ENCODE results near the gene UBTF. TPM values are rescaled to one million over a fixed set of nuclear protein-coding genes. Genes with fewer than 3 reads are reported as not detected.
A peak's percentile ranks its signal among the peaks of the same experiment; 100 is the strongest.

Gene UBTF
- total RNA-seq, 2 donors from 2014 or later = 61.1 to 69.6 TPM

GRCh38 chr17:44204441-44204882, 15.0 kb downstream of the UBTF start:
- intact Hi-C loops (cut with DNase I, micrococcal nuclease) = no loop called here
- no peak for ATAC-seq
- no peak for DNase-seq

DNA sequence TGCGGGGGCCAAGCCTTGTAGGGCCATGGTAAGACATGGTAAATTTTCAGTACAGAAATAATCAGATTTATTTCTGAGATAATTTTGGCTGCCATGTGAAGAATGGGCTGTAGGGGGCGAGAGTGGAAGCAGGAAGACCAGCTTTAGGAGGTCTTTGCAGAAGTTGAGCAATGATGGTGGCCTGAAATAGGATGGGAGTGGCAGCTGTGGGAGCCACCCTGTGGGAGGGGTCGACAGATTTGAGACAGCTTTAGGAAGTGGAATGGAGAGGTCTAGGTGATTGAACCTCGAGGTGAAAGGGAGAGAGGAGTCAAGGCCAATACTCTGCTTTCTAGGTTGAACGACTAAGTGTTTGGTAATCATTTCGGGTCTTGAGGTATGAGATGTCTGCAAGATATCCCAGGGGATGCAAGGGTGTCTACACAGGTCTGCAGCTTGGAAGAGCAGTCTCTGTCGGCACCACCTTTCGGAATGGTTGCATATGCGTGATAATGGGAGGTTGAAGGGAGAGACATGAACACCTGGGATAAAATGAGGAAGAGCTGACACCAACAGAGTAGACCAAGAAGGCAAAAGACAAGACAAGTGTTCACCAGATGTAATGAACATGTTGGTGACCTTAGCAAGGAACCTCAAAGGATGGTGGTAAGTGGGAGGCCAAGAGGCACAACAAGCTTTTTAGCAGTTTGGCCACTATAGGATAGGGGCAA, 15.6 kb downstream of the UBTF start:
- ATAC-seq (no peak), DNase-seq (peak in 1 of 2 donors; percentile 57)
- intact Hi-C loops (cut with DNase I, micrococcal nuclease) = no loop called here

DNA sequence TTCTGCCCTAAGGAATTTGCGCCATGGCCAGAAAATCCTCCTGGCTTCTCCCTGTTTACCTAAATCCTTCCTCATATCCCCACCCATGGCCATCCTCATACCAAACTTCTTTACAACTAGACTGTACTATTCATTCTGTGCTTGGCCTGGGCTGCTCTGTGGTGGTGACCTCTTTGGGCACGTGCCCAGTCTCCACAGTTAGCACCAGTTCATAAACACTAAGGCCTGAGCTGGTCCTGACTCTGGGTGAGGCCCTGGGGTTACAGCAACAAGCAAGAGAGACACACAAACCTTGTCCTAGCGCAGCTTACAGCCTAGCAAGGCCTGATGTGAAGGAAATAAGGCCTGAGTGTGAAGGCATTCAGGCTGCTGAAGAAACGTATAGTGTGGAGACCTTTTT, 16.7 kb downstream of the UBTF start:
- ATAC-seq (no peak), DNase-seq (no peak)
- intact Hi-C loops (cut with DNase I, micrococcal nuclease) = no loop called here

- intact Hi-C loops (cut with DNase I, micrococcal nuclease) = no loop called here
- ATAC-seq = peak; percentile 0
- peak in 1 of 2 donors; percentile 52 for DNase-seq
These were observed 18.9 kb downstream of the UBTF start for GRCh38 chr17:44200478-44201155.

GRCh38 chr17:44199553-44200477, 19.7 kb downstream of the UBTF start, which contains the start of gene ATXN7L3:
ATXN7L3 (minus strand) TSS chr17:44199884; CDS start chr17:44198070, 1,814 bp downstream.
- ATAC-seq (peak; percentile 84), DNase-seq (peak; percentile 99)
- intact Hi-C loops (cut with DNase I, micrococcal nuclease) = no loop called here

DNA sequence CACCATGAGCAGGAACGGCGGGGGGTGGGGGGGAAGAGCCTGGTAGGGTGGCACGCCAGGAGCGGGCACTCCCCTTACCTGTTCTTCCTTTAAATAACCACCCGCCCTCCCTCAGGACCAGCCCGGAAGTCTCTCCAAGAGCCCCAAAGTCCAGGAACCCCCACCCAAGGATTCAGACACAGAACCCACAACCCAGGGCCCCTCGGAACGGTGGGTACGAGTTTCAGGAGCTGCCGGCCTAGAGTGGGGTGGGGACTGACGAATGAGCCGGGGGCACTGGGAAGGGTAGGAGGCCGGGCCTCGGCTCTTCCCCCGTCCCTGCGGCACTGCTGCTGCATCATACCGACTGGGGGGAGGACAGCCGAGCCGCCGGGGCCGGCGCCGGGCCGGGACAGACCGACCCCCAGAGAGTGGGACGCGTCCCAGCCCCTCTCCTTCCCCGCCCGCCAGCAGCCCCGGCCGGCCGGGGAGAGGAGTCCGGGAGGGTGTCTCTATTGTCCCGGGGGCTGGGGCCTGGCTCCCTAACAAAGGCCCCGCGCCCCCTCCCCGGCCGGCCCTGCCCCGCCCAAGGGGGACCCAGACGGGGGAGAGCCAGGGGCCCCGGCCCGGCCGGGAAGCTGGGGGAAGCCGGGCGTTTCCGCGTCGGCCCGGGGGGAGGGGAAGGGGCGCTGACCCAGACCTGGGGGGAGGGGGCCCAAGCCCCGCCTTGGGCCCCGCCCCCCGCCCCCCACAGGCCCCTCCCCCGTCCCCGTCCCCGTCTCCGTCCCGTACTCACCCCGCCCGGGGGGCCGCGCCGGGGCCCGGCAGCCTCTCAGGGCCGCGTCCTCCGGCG, 20.5 kb downstream of the UBTF start:
- DNase-seq = peak; percentile 61 to 78
- intact Hi-C loops (cut with DNase I, micrococcal nuclease) = no loop called here
- ATAC-seq = peak; percentile 45

GRCh38 chr17:44197980-44198720, 21.3 kb downstream of the UBTF start:
- peak; percentile 9 for ATAC-seq
- peak; percentile 44 to 63 for DNase-seq
- intact Hi-C loops (cut with DNase I, micrococcal nuclease) = no loop called here

GRCh38 chr17:44197107-44197506, 22.4 kb downstream of the UBTF start:
- ATAC-seq = no peak

DNA sequence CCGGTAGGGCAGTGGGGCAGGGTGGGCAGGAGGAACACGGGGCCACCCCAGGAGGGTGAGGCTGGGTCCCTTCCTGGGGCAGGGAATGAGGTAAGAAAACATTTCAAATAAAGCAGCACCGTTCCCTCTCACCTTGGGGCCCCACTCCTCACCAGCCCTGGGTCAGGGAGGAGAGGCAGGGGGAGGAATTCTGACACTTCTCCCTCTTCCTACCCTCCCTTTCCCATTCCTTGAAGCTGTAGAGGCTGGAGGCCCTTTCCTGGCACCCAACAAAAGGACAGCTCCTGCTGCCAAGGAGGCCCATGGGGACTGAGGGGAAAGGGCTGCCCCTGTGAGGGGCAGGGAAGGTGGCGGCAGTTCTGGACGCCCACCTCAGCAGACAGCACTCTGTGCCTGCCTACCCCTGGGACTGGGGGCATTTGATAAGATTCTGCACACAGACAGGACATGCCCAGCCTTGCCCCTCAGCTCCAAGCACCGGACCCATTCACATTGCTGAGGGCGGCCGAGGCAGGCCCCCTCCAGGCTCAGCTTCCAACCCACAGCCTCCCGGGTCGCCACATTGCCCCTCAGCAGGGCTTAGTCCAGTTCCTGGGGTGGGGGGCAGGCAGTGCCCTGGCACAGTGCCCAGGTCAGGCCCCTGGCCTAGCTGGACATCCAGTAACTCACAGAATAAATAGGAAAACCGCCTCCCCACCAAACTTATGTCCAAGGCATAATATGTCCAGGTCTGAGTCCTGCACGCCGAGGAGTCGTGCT, 26.0 kb downstream of the UBTF start:
- ATAC-seq (no peak), DNase-seq (no peak)
- intact Hi-C loops (cut with DNase I, micrococcal nuclease) = no loop called here

More at GRCh38 chr17:44197107-44197506, 22.4 kb downstream of the UBTF start:
- no peak for DNase-seq
- intact Hi-C loops (cut with DNase I, micrococcal nuclease) = no loop called here

- no peak for DNase-seq
- intact Hi-C loops (cut with DNase I, micrococcal nuclease) = no loop called here
- ATAC-seq = peak; percentile 10
These were observed 26.7 kb downstream of the UBTF start for GRCh38 chr17:44192750-44193149.

DNA sequence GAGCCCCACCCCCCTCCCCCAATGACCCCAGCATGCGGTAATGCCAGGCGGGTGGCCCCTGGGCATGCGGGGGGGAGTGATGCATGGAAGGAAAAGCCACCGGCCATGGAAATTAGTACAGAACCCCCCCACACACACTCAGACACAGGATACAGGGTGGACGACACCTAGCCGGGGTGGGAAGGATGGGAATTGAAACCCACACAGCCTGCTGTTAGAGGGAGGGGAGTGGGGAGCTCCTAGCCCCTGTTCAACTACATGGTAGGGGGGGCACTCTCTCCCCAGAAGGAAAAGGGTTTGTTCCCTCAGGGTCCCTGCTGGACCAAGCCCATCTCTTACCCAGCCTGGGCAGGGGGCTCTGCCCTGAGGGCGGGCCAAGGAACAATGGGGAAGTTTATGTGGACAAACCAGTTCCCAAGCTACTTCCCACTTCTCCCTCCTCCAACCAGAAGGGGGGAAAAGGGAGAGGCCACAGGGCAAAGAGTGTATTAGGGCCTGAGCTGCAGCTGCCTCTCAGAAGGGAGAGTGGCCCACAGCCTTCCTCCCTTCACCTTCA, 27.5 kb downstream of the UBTF start:
- intact Hi-C loops (cut with DNase I, micrococcal nuclease) = no loop called here
- DNase-seq (peak; percentile 55 to 67), ATAC-seq (peak; percentile 84)

DNA sequence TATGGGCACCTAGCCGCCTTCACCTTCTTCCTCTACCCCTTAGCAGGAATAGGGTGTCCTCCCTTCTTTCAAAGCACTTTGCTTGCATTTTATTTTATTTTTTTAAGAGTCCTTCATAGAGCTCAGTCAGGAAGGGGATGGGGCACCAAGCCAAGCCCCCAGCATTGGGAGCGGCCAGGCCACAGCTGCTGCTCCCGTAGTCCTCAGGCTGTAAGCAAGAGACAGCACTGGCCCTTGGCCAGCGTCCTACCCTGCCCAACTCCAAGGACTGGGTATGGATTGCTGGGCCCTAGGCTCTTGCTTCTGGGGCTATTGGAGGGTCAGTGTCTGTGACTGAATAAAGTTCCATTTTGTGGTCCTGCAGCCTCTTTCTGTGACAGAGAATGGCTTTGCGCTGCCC, 28.1 kb downstream of the UBTF start:
- intact Hi-C loops (cut with DNase I, micrococcal nuclease) = no loop called here
- no peak for DNase-seq
- ATAC-seq = no peak

- intact Hi-C loops (cut with DNase I, micrococcal nuclease) = no loop called here
These were observed 29.0 kb downstream of the UBTF start for GRCh38 chr17:44190481-44190880.

GRCh38 chr17:44188576-44189403, 30.7 kb downstream of the UBTF start:
- DNase-seq (no peak), ATAC-seq (no peak)
- intact Hi-C loops (cut with DNase I, micrococcal nuclease) = no loop called here

More at GRCh38 chr17:44190481-44190880, 29.0 kb downstream of the UBTF start:
- DNase-seq (no peak), ATAC-seq (no peak)

GRCh38 chr17:44187131-44187899, 32.2 kb downstream of the UBTF start:
- intact Hi-C loops (cut with DNase I, micrococcal nuclease) = no loop called here
- DNase-seq (no peak), ATAC-seq (peak; percentile 64)

Measured in left colon (tissue), 2 donors.